OCI-LY1 (cell line): ENCODE results near the gene DHRS7.

Experiments
- H2AFZ ChIP-seq: fragments of 200-600 bp; sonication (generic), shearing (Covaris generic); 2 replicates; pipeline ENCODE4 v1.6.0; 2014; ENCODE audit warnings: antibody characterized with exemption, mild to moderate bottlenecking, low read length
- H3F3A ChIP-seq: fragments of 200-600 bp; sonication (generic), shearing (Covaris generic); 2 replicates; pipeline ENCODE4 v1.6.0; 2014; ENCODE audit warnings: mild to moderate bottlenecking, antibody characterized with exemption, low read length, moderate library complexity; ENCODE audit not compliant: insufficient read depth
- H3K27ac ChIP-seq: fragments of 200-600 bp; sonication (generic); 2 replicates; pipeline ENCODE4 v1.5.1; 2014; ENCODE audit warnings: low read length, mixed run types, mild to moderate bottlenecking, low read depth; ENCODE audit not compliant: poor library complexity, severe bottlenecking
- H3K27me3 ChIP-seq: fragments of 200-600 bp; sonication (generic); 2 replicates; pipeline ENCODE4 v1.6.0; 2014; ENCODE audit warnings: antibody characterized with exemption, mild to moderate bottlenecking, low read length, moderate library complexity; ENCODE audit not compliant: insufficient read depth
- H3K36me3 ChIP-seq: fragments of 200-600 bp; sonication (generic); 2 replicates; pipeline ENCODE4 v1.6.1; 2014; ENCODE audit warnings: mild to moderate bottlenecking, antibody characterized with exemption, low read length, moderate library complexity, mixed read lengths; ENCODE audit not compliant: insufficient read depth
- H3K4me1 ChIP-seq: fragments of 200-600 bp; sonication (generic); 2 replicates; pipeline ENCODE4 v1.5.1; 2014; ENCODE audit warnings: mild to moderate bottlenecking, low read length, moderate library complexity; ENCODE audit not compliant: insufficient read depth, severe bottlenecking
- H3K4me2 ChIP-seq: fragments of 200-600 bp; sonication (generic), shearing (Covaris generic); 2 replicates; pipeline ENCODE4 v1.6.1; 2014; ENCODE audit warnings: low read length
- H3K4me3 ChIP-seq: fragments of 200-600 bp; sonication (generic); 2 replicates; pipeline ENCODE4 v1.5.1; 2014; ENCODE audit warnings: low read length, low read depth, mild to moderate bottlenecking, mixed read lengths; ENCODE audit not compliant: poor library complexity, severe bottlenecking
- H3K79me2 ChIP-seq: fragments of 200-600 bp; shearing (Covaris generic); 2 replicates; pipeline ENCODE4 v1.6.1; 2016; ENCODE audit warnings: mixed run types, low read length, mixed read lengths; ENCODE audit not compliant: insufficient read depth
- H3K9ac ChIP-seq: fragments of 200-600 bp; sonication (generic), shearing (Covaris generic); 2 replicates; pipeline ENCODE4 v1.6.1; 2014; ENCODE audit warnings: mild to moderate bottlenecking, low read length, mixed read lengths
- H3K9me2 ChIP-seq: fragments of 200-600 bp; sonication (generic), shearing (Covaris generic); 2 replicates; pipeline ENCODE4 v1.6.1; 2014; ENCODE audit warnings: low read depth, mild to moderate bottlenecking, low read length, mixed read lengths
- H3K9me3 ChIP-seq: fragments of 200-600 bp; shearing (Covaris generic); 2 replicates; pipeline ENCODE4 v1.6.1; 2014; ENCODE audit warnings: low read length, mixed read lengths
- H4K20me1 ChIP-seq: fragments of 200-600 bp; sonication (generic), shearing (Covaris generic); 2 replicates; pipeline ENCODE4 v1.6.0; 2016; ENCODE audit warnings: mild to moderate bottlenecking, low read length; ENCODE audit not compliant: insufficient read depth
- EZH2 ChIP-seq: fragments of 200-600 bp; sonication (generic), shearing (Covaris generic); IDR thresholded peaks from 2 replicates; pipeline ENCODE4 v1.8.0; 2017; ENCODE audit warnings: borderline replicate concordance, mixed run types, mild to moderate bottlenecking, antibody characterized with exemption, low read length, moderate library complexity, mixed read lengths
- TF ChIP-seq, protein P1 (sequence below): fragments of 200-600 bp; sonication (generic), shearing (Covaris generic); IDR thresholded peaks from 2 replicates; pipeline ENCODE4 v1.5.1; 2017; ENCODE audit warnings: mild to moderate bottlenecking, antibody characterized with exemption, low read length, moderate library complexity, mixed read lengths

DHRS7 gene

GRCh38 chr14:60179431-60179869 lies 14.3 kb upstream of the DHRS7 start:
- no peaks in the 10 kb centered on the region for H3K9me2 ChIP-seq
- no peaks in the 10 kb centered on the region for H3K27me3 ChIP-seq
- H3K9me3 ChIP-seq: peaks cover 5% of the 10 kb centered on the region; the same call in 1 of the 2 replicates
- no peaks in the 10 kb centered on the region for H4K20me1 ChIP-seq
- TF ChIP-seq, protein P1, sequence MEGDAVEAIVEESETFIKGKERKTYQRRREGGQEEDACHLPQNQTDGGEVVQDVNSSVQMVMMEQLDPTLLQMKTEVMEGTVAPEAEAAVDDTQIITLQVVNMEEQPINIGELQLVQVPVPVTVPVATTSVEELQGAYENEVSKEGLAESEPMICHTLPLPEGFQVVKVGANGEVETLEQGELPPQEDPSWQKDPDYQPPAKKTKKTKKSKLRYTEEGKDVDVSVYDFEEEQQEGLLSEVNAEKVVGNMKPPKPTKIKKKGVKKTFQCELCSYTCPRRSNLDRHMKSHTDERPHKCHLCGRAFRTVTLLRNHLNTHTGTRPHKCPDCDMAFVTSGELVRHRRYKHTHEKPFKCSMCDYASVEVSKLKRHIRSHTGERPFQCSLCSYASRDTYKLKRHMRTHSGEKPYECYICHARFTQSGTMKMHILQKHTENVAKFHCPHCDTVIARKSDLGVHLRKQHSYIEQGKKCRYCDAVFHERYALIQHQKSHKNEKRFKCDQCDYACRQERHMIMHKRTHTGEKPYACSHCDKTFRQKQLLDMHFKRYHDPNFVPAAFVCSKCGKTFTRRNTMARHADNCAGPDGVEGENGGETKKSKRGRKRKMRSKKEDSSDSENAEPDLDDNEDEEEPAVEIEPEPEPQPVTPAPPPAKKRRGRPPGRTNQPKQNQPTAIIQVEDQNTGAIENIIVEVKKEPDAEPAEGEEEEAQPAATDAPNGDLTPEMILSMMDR: no peak
- no peak for TF ChIP-seq EZH2
- H3K79me2 ChIP-seq: no peaks in the 10 kb centered on the region
- H3K4me2 ChIP-seq: no peak overlapping the region
- H3K9ac ChIP-seq: no peak overlapping the region
- peaks cover 19% of the 10 kb centered on the region for H3K4me1 ChIP-seq
- H3K36me3 ChIP-seq: no peaks in the 10 kb centered on the region
- no peaks in the 10 kb centered on the region for H3F3A ChIP-seq
- H3K4me3 ChIP-seq: no peak overlapping the region
- H2AFZ ChIP-seq: no peak overlapping the region
- H3K27ac ChIP-seq: no peak overlapping the region

- H3K4me3 ChIP-seq: no peak overlapping the region
- H3K79me2 ChIP-seq: no peaks in the 10 kb centered on the region
- H3K36me3 ChIP-seq: no peaks in the 10 kb centered on the region
- H3K9me3 ChIP-seq: peaks cover 5% of the 10 kb centered on the region; the same call in 1 of the 2 replicates
- no peaks in the 10 kb centered on the region for H3K9me2 ChIP-seq
- no peaks in the 10 kb centered on the region for H3K27me3 ChIP-seq
- no peak overlapping the region for H3K9ac ChIP-seq
- no peaks in the 10 kb centered on the region for H3F3A ChIP-seq
- H3K27ac ChIP-seq: no peak overlapping the region
- peaks cover 13% of the 10 kb centered on the region for H3K4me1 ChIP-seq
- no peak overlapping the region for H2AFZ ChIP-seq
- no peak overlapping the region for H3K4me2 ChIP-seq
- no peak for TF ChIP-seq EZH2
- TF ChIP-seq, protein P1: no peak
- H4K20me1 ChIP-seq: no peaks in the 10 kb centered on the region
Observed at GRCh38 chr14:60178820-60179219, 13.6 kb upstream of the DHRS7 start.

- Histone ChIP-seq H3K27ac (no peak overlapping the region), H3K9me2 (no peaks in the 10 kb centered on the region)
- TF ChIP-seq, protein P1: no peak
- TF ChIP-seq EZH2: no peak
Observed at GRCh38 chr14:60178164-60178563, 13.0 kb upstream of the DHRS7 start.

More at GRCh38 chr14:60178164-60178563, 13.0 kb upstream of the DHRS7 start:
- Histone ChIP-seq H3F3A (no peaks in the 10 kb centered on the region), H3K27me3 (no peaks in the 10 kb centered on the region), H4K20me1 (no peaks in the 10 kb centered on the region), H3K9ac (no peak overlapping the region), H3K9me3 (peaks cover 5% of the 10 kb centered on the region; the same call in 1 of the 2 replicates), H3K36me3 (no peaks in the 10 kb centered on the region), H3K4me2 (no peak overlapping the region), H3K4me1 (peaks cover 6% of the 10 kb centered on the region), H2AFZ (no peak overlapping the region), H3K79me2 (no peaks in the 10 kb centered on the region), H3K4me3 (no peak overlapping the region)
